H1 (cell line): ENCODE results near the gene HPS6. TPM values are rescaled to one million over a fixed set of nuclear protein-coding genes. Genes with fewer than 3 reads are reported as not detected.

Experiments used
- CTCF ChIA-PET: fragments of 300-600 bp; sonication (Branson Sonifier 250); formaldehyde crosslinking; loops from one replicate; lab custom pipeline; 2021; ENCODE audit not compliant: partially characterized antibody; lab: Charles Lee
- POLR2A ChIA-PET: fragments of 300-600 bp; sonication (Branson Sonifier 250); formaldehyde crosslinking; loops from one replicate; lab custom pipeline; 2021; ENCODE audit warnings: inconsistent platforms; ENCODE audit not compliant: partially characterized antibody; lab: Charles Lee
- DNase-seq, 2 experiments: peaks; one replicate each; pipeline versions ENCODE4 v3.0.0 to v3.0.0-alpha.2; 2010 to 2022; ENCODE audit warnings: low spot score in 2 of 2, low read depth in 1 of 2, mixed read lengths in 1 of 2
- FAIRE-seq: peaks from 2 replicates; lab custom pipeline; 2011; peaks lifted over from hg19 to GRCh38; lab: Jason Lieb, UNC
- H2AFZ ChIP-seq: 2 replicates; pipeline ENCODE4 v1.8.1; 2012; ENCODE audit warnings: low read length, inconsistent platforms
- H2AK5ac ChIP-seq: 2 replicates; pipeline ENCODE4 v1.6.1; 2013; ENCODE audit warnings: low read depth, low read length
- H2BK120ac ChIP-seq: replicated peaks from 2 replicates; pipeline ENCODE3; 2013; ENCODE audit warnings: low read depth, low read length, inconsistent platforms
- H2BK12ac ChIP-seq: 2 replicates; pipeline ENCODE4 v1.6.1; 2013; ENCODE audit warnings: low read depth, low read length
- H2BK15ac ChIP-seq: 2 replicates; pipeline ENCODE4 v1.6.1; 2013; ENCODE audit warnings: low read length
- H2BK20ac ChIP-seq: 2 replicates; pipeline ENCODE4 v1.6.1; 2013; ENCODE audit warnings: low read length
- H2BK5ac ChIP-seq: 2 replicates; pipeline ENCODE4 v1.6.1; 2013; ENCODE audit warnings: low read depth, low read length
- H3K14ac ChIP-seq: 2 replicates; pipeline ENCODE4 v1.6.1; 2013; ENCODE audit warnings: inconsistent platforms; ENCODE audit not compliant: insufficient read length
- H3K18ac ChIP-seq: 2 replicates; pipeline ENCODE4 v1.6.1; 2013; ENCODE audit warnings: low read length; ENCODE audit errors: extremely low read depth
- H3K23ac ChIP-seq: 2 replicates; pipeline ENCODE4 v1.6.1; 2013; ENCODE audit warnings: inconsistent platforms; ENCODE audit not compliant: insufficient read length
- H3K23me2 ChIP-seq: 2 replicates; pipeline ENCODE4 v1.6.1; 2013; ENCODE audit warnings: low read depth, low read length
- H3K27ac ChIP-seq: 2 replicates; pipeline ENCODE4 v1.6.1; 2011; ENCODE audit warnings: low read depth, low read length, inconsistent platforms
- H3K27me3 ChIP-seq, 4 experiments: replicated peaks in 1 of 4; 1 replicate in 1 of 4; 2 replicates in 3 of 4; pipeline versions ENCODE4 v1.6.1 to v1.8.1; 2011 to 2013; ENCODE audit warnings: low read length in 3 of 4, mild to moderate bottlenecking in 3 of 4, inconsistent platforms in 2 of 4, mixed read lengths in 2 of 4, moderate library complexity in 1 of 4; ENCODE audit not compliant: control insufficient read depth in 3 of 4, insufficient read depth in 3 of 4; ENCODE audit errors: extremely low read depth in 1 of 4
- H3K36me3 ChIP-seq, 4 experiments: 2 replicates each; pipeline versions ENCODE4 v1.6.1 to v1.8.1; 2011 to 2013; ENCODE audit warnings: mild to moderate bottlenecking in 4 of 4, low read length in 3 of 4, moderate library complexity in 2 of 4, control low read depth in 1 of 4, inconsistent platforms in 1 of 4; ENCODE audit not compliant: insufficient read depth in 4 of 4, control insufficient read depth in 2 of 4
- H3K4ac ChIP-seq: replicated peaks from 2 replicates; pipeline ENCODE3; 2013; ENCODE audit warnings: low read length, low read depth, mixed read lengths, inconsistent platforms; ENCODE audit not compliant: insufficient read length
- H3K4me1 ChIP-seq, 4 experiments: replicated peaks in 1 of 4; 1 replicate in 1 of 4; 2 replicates in 3 of 4; pipeline versions ENCODE4 v1.6.1 to v1.8.1; 2011 to 2013; ENCODE audit warnings: low read length in 3 of 4, inconsistent platforms in 2 of 4, mixed read lengths in 1 of 4; ENCODE audit not compliant: insufficient read depth in 4 of 4, control insufficient read depth in 3 of 4
- H3K4me2 ChIP-seq, 2 experiments: 2 replicates each; pipeline versions ENCODE4 v1.6.1 to v1.8.1; 2011 to 2013; ENCODE audit warnings: low read depth in 2 of 2, low read length in 2 of 2, control low read depth in 1 of 2, inconsistent platforms in 1 of 2, mild to moderate bottlenecking in 1 of 2; ENCODE audit not compliant: insufficient read depth in 1 of 2
- H3K4me3 ChIP-seq, 4 experiments: fragments of 200-600, 300-600 bp in 1 of 4; sonication (generic), shearing (Covaris generic), sonication (Bioruptor Twin) in 1 of 4; 2 replicates each; pipeline versions ENCODE4 v1.5.1 to v1.8.1; 2011 to 2016; ENCODE audit warnings: low read length in 4 of 4, low read depth in 3 of 4, control low read depth in 2 of 4, inconsistent platforms in 2 of 4, mild to moderate bottlenecking in 2 of 4, mixed read lengths in 1 of 4, moderate library complexity in 1 of 4; ENCODE audit not compliant: insufficient read depth in 2 of 4; ENCODE audit errors: extremely low read depth in 1 of 4
- H3K56ac ChIP-seq: replicated peaks from 2 replicates; pipeline ENCODE3; 2013; ENCODE audit warnings: low read depth, mild to moderate bottlenecking, mixed read lengths, low read length, inconsistent platforms; ENCODE audit not compliant: insufficient read length
- H3K79me1 ChIP-seq: 2 replicates; pipeline ENCODE4 v1.6.1; 2013; ENCODE audit warnings: low read depth, low read length, control low read depth
- H3K79me2 ChIP-seq, 2 experiments: 2 replicates each; pipeline versions ENCODE4 v1.6.1 to v1.8.1; 2012 to 2013; ENCODE audit warnings: low read length in 2 of 2, mild to moderate bottlenecking in 2 of 2, inconsistent platforms in 1 of 2; ENCODE audit not compliant: insufficient read depth in 2 of 2, control insufficient read depth in 1 of 2
- H3K9ac ChIP-seq, 4 experiments: replicated peaks in 1 of 4; 1 replicate in 1 of 4; 2 replicates in 3 of 4; pipeline versions ENCODE4 v1.6.1 to v1.8.1; 2011 to 2013; ENCODE audit warnings: low read depth in 3 of 4, low read length in 3 of 4, control low read depth in 2 of 4, mild to moderate bottlenecking in 2 of 4, moderate library complexity in 2 of 4, inconsistent platforms in 1 of 4; ENCODE audit errors: extremely low read depth in 1 of 4
- H3K9me3 ChIP-seq, 2 experiments: 2 replicates each; pipeline versions ENCODE4 v1.6.1 to v1.8.1; 2012 to 2013; ENCODE audit warnings: mild to moderate bottlenecking in 2 of 2, moderate library complexity in 2 of 2, control low read depth in 1 of 2, inconsistent platforms in 1 of 2, low read depth in 1 of 2, low read length in 1 of 2, mixed read lengths in 1 of 2; ENCODE audit not compliant: insufficient read depth in 2 of 2
- H4K20me1 ChIP-seq, 2 experiments: replicated peaks in 1 of 2; 2 replicates each; pipeline versions ENCODE3 to v1.8.1; 2011 to 2013; ENCODE audit warnings: inconsistent platforms in 2 of 2, low read length in 2 of 2, mild to moderate bottlenecking in 1 of 2; ENCODE audit not compliant: insufficient read depth in 2 of 2, control insufficient read depth in 1 of 2
- H4K5ac ChIP-seq: 2 replicates; pipeline ENCODE4 v1.6.1; 2013; ENCODE audit warnings: low read length, low read depth, mixed read lengths, inconsistent platforms; ENCODE audit not compliant: insufficient read length
- H4K8ac ChIP-seq: 2 replicates; pipeline ENCODE4 v1.8.0; 2013; ENCODE audit warnings: mild to moderate bottlenecking, moderate library complexity, low read length, inconsistent platforms; ENCODE audit not compliant: insufficient read depth; ENCODE audit errors: extremely low read depth
- H4K91ac ChIP-seq: replicated peaks from 2 replicates; pipeline ENCODE3; 2013; ENCODE audit warnings: low read length, mixed read lengths, inconsistent platforms; ENCODE audit not compliant: insufficient read length
- EP300 ChIP-seq, 2 experiments: IDR thresholded peaks; 1 replicate in 1 of 2; 2 replicates in 1 of 2; pipeline ENCODE4 v1.6.1; 2011 to 2012; ENCODE audit warnings: low read depth in 2 of 2, low read length in 2 of 2, mild to moderate bottlenecking in 2 of 2, borderline replicate concordance in 1 of 2, inconsistent platforms in 1 of 2, moderate library complexity in 1 of 2
- FOSL1 ChIP-seq: IDR thresholded peaks from 2 replicates; pipeline ENCODE4 v1.6.1; 2011; ENCODE audit warnings: mild to moderate bottlenecking, low read depth, low read length, moderate library complexity; ENCODE audit not compliant: insufficient read depth
- KDM4A ChIP-seq: IDR thresholded peaks from one replicate; pipeline ENCODE4 v1.7.1; 2012; ENCODE audit warnings: low read depth, mild to moderate bottlenecking, moderate library complexity, low read length, inconsistent platforms; ENCODE audit not compliant: severe bottlenecking
- SP4 ChIP-seq: IDR thresholded peaks from 2 replicates; pipeline ENCODE4 v1.6.1; 2012; ENCODE audit warnings: low read length, inconsistent platforms
- ZNF274 ChIP-seq: IDR thresholded peaks from 2 replicates; pipeline ENCODE4 v1.7.0; 2012; ENCODE audit warnings: low read length, borderline replicate concordance; ENCODE audit errors: extremely low read depth
- polyA plus RNA-seq, 7 experiments: library from polyadenylated mRNA; depleted of rRNA in 3 of 7; stranded (reverse) in 5 of 7; unstranded in 2 of 7; fragments of >200 nt in 5 of 7; fragments of 200-250 nt in 2 of 7; gene quantifications; 1 replicate in 5 of 7; 2 replicates in 1 of 7; 4 replicates in 1 of 7; pipeline versions ENCODE4 v1.2.1 to v1.2.3, GENCODE V29; 2011 to 2013; ENCODE audit warnings: missing spikeins in 2 of 7, mixed read lengths in 2 of 7
- total RNA-seq: library from RNA; stranded (reverse); fragmentation: NEBNext Ultra II Directional; extraction: Animal tissue kit (Norgen Biotek cat#: 25700); gene quantifications from 2 replicates; pipeline ENCODE4 v1.2.1, GENCODE V29; 2021

The HPS6 gene
- total and polyA plus RNA-seq, 2 of the 8 experiments (the other 6 are each of a cell fraction or from before 2014, with no cell fraction given), result 10.2 to 17.7 TPM

DNA sequence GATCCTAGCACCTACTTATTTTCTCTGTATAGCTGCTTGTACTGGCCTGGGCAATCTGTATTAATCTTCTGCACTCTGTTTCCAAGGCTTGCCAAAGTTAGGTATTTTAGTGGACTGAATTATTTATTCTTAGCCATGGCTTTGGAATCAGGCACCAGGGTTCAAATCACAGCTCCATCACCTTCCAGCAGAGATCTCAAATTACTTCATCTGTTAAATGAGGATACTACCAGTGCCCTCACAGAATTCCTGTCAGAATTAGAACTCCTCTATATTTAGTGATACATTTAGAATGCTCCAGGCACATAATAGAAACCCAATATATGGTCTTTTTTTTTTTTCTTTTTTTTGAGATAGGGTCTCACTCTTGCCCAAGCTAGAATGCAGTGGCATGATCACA is 26.7 kb upstream of the HPS6 start:
- Histone ChIP-seq H3K27ac (no peak overlapping the region), H3K4me3 (no peak overlapping the region), H3K4ac (no peak overlapping the region), H3K4me1 (no peaks in the 10 kb centered on the region), H3K14ac (no peak overlapping the region), H3K79me1 (peaks cover 2% of the 10 kb centered on the region; the same call in 1 of the 2 replicates), H3K9ac (no peak overlapping the region), H2BK120ac (no peak overlapping the region), H4K5ac (no peak overlapping the region), H4K8ac (no peak overlapping the region), H3K23ac (no peak overlapping the region), H3K4me2 (no peak overlapping the region), H3K9me3 (peaks cover 0 to 6% of the 10 kb centered on the region in 2 experiments; a peak in 1 of 4 replicates), H3K79me2 (peaks cover 0 to 15% of the 10 kb centered on the region in 2 experiments; a peak in 2 of 4 replicates), H2BK20ac (no peak overlapping the region), H3K18ac (no peak overlapping the region), H4K20me1 (peaks cover 0 to 4% of the 10 kb centered on the region in 2 experiments), H2BK12ac (no peak overlapping the region), H3K23me2 (no peaks in the 10 kb centered on the region), H4K91ac (no peak overlapping the region), H3K27me3 (no peaks in the 10 kb centered on the region), H3K56ac (no peak overlapping the region), H2BK5ac (no peak overlapping the region), H2AFZ (no peak overlapping the region), H3K36me3 (peaks cover 0 to 10% (median 4%) of the 10 kb centered on the region in 4 experiments; a peak in 3 of 8 replicates), H2AK5ac (no peak overlapping the region), H2BK15ac (no peak overlapping the region)
- DNase-seq (no peak), FAIRE-seq (no peak)
- ChIA-PET CTCF (interaction anchor here (0.7 to 1.9 kb wide), 8 partner anchors 10 to 42 kb away, joined by 3 to 11 read pairs (median 4); no protein-coding TSS in a partner anchor), POLR2A (interaction anchor here (1.9 kb wide), 1 partner anchor 29 kb away, joined by 5 read pairs; no protein-coding TSS in a partner anchor)
- TF ChIP-seq SP4, result no peak
- TF ChIP-seq FOSL1, result no peak
- no peak for TF ChIP-seq EP300 (IDR thresholded peaks at IDR 0.05; ENCODE audit: borderline replicate concordance in 1 of 2, low read depth in 2 of 2, low read length in 2 of 2)
- no peak for TF ChIP-seq KDM4A
- no peak for TF ChIP-seq ZNF274
